Measurements from ENCODE around the gene ARHGAP6. TPM values are rescaled to one million over a fixed set of nuclear protein-coding genes. Genes with fewer than 3 reads are reported as not detected.

ARHGAP6 gene
- total RNA-seq, 1 experiment from 2014 or later: 0.07 TPM

DNA sequence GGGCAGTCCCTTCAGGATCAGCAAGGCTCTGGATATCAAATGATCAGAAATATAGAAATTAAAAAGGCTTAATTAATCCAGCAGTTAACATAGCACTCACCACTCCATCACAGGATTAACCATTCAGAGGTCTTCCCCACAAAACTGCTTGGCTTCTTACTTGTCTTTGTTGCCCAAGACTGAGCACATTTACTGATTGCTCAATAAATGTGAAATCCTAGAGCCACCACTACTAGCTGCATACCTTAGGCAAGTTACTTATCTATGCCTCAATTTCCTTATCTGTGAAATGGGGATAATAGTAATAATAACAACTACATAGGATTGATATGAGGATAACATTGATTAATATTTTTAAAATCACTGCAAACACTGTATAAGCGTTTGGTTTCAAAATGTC lies 124.2 kb downstream of the ARHGAP6 start:
- no peak overlapping the region for H4K91ac ChIP-seq (ENCODE audit: insufficient read length, low read depth, low read length)
- no peak overlapping the region for H2BK120ac ChIP-seq (ENCODE audit: low read depth, low read length, poor library complexity, severe bottlenecking)
- peaks cover 55 to 67% of the 10 kb centered on the region in 2 experiments for H3K9me3 Mint-ChIP-seq
- no peak overlapping the region for H3K27ac ChIP-seq (ENCODE audit: insufficient read length, low read depth, low read length)
- no peak overlapping the region for H3K4ac ChIP-seq (ENCODE audit: low read depth, low read length)
- no peak overlapping the region for H4K5ac ChIP-seq (ENCODE audit: insufficient read length, low read depth, low read length)
- H4K8ac ChIP-seq (replicated peaks; ENCODE audit: insufficient read length, low read depth, low read length): no peak overlapping the region
- WGBS (ENCODE audit: extremely low coverage, insufficient read length, low lambda C conversion rate): no CpG with 5 or more reads among the region's 1 CpG
- no peak overlapping the region for H3K27ac Mint-ChIP-seq
- H2BK12ac ChIP-seq (ENCODE audit: insufficient read length, low read depth, low read length): no peak overlapping the region
- no peaks in the 10 kb centered on the region for H3K4me1 ChIP-seq (ENCODE audit: insufficient read depth, low read length)
- no peaks in the 10 kb centered on the region for H3K36me3 Mint-ChIP-seq (ENCODE audit: insufficient read depth in 1 of 3, low read depth in 3 of 3)
- H3K23ac ChIP-seq (ENCODE audit: insufficient read length, low read depth, low read length): no peak overlapping the region
- H3K4me2 ChIP-seq (ENCODE audit: insufficient read depth, insufficient read length, low read length): no peak overlapping the region
- H3K4me1 Mint-ChIP-seq: no peaks in the 10 kb centered on the region
- no peak overlapping the region for H2AFZ ChIP-seq (ENCODE audit: low read length)
- no peak overlapping the region for H2BK15ac ChIP-seq (ENCODE audit: low read depth, low read length)
- TF ChIP-seq, protein P1, sequence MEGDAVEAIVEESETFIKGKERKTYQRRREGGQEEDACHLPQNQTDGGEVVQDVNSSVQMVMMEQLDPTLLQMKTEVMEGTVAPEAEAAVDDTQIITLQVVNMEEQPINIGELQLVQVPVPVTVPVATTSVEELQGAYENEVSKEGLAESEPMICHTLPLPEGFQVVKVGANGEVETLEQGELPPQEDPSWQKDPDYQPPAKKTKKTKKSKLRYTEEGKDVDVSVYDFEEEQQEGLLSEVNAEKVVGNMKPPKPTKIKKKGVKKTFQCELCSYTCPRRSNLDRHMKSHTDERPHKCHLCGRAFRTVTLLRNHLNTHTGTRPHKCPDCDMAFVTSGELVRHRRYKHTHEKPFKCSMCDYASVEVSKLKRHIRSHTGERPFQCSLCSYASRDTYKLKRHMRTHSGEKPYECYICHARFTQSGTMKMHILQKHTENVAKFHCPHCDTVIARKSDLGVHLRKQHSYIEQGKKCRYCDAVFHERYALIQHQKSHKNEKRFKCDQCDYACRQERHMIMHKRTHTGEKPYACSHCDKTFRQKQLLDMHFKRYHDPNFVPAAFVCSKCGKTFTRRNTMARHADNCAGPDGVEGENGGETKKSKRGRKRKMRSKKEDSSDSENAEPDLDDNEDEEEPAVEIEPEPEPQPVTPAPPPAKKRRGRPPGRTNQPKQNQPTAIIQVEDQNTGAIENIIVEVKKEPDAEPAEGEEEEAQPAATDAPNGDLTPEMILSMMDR (conservative IDR thresholded peaks at IDR 0.05): no peak
- no peaks in the 10 kb centered on the region for H3K9me3 ChIP-seq (ENCODE audit: control insufficient read depth, low read depth, low read length)
- no peak overlapping the region for H2AK5ac ChIP-seq (ENCODE audit: insufficient read length, low read length)
- DNase-seq: no peak
- no peak overlapping the region for H2BK5ac ChIP-seq (ENCODE audit: insufficient read length, low read length)
- H3K23me2 ChIP-seq (ENCODE audit: insufficient read length, low read depth, low read length, poor library complexity, severe bottlenecking): no peaks in the 10 kb centered on the region
- no peak overlapping the region for H3K56ac ChIP-seq (ENCODE audit: insufficient read length, low read depth, low read length)
- H3K4me3 Mint-ChIP-seq: no peak overlapping the region
- H3K27me3 Mint-ChIP-seq (ENCODE audit: low read depth): peaks cover 54% of the 10 kb centered on the region
- H3K18ac ChIP-seq (ENCODE audit: insufficient read length, low read depth, low read length): no peak overlapping the region
- H3K79me1 ChIP-seq (ENCODE audit: insufficient read depth, low read depth, low read length, poor library complexity, severe bottlenecking): no peaks in the 10 kb centered on the region
- H2BK20ac ChIP-seq (ENCODE audit: low read depth, low read length, poor library complexity, severe bottlenecking): no peak overlapping the region
- no peak overlapping the region for H3K9ac ChIP-seq (ENCODE audit: extremely low read depth, insufficient read length, low read length)
- no peaks in the 10 kb centered on the region for H3K79me2 ChIP-seq (ENCODE audit: insufficient read depth, low read length)
- no peak overlapping the region for H3K14ac ChIP-seq (ENCODE audit: insufficient read depth, low read length)
- H4K20me1 ChIP-seq (ENCODE audit: control insufficient read depth, insufficient read depth, insufficient read length): no peaks in the 10 kb centered on the region
- H3T11ph ChIP-seq (ENCODE audit: low read length): no peak overlapping the region
- peaks cover 4% of the 10 kb centered on the region; the same call in 1 of the 2 replicates for H3K27me3 ChIP-seq (ENCODE audit: insufficient read depth, low read length)

Data from H9 (cell line).